SU-DHL-6 (cell line): ENCODE results near the gene B3GALT5.

Experiments
- EZH2phosphoT487 ChIP-seq: fragments of 200-600 bp; sonication (generic), shearing (Covaris generic); conservative IDR thresholded peaks from 2 replicates; pipeline ENCODE4 v1.6.1; 2018; ENCODE audit warnings: mild to moderate bottlenecking, antibody characterized with exemption, low read length, moderate library complexity, mixed read lengths
- TF ChIP-seq, protein P1 (sequence below): fragments of 200-600 bp; sonication (generic); IDR thresholded peaks from one replicate; pipeline ENCODE4 v1.5.1; 2017; ENCODE audit warnings: antibody characterized with exemption, mild to moderate bottlenecking, low read length, moderate library complexity; ENCODE audit not compliant: insufficient read depth, poor library complexity, severe bottlenecking

DNA sequence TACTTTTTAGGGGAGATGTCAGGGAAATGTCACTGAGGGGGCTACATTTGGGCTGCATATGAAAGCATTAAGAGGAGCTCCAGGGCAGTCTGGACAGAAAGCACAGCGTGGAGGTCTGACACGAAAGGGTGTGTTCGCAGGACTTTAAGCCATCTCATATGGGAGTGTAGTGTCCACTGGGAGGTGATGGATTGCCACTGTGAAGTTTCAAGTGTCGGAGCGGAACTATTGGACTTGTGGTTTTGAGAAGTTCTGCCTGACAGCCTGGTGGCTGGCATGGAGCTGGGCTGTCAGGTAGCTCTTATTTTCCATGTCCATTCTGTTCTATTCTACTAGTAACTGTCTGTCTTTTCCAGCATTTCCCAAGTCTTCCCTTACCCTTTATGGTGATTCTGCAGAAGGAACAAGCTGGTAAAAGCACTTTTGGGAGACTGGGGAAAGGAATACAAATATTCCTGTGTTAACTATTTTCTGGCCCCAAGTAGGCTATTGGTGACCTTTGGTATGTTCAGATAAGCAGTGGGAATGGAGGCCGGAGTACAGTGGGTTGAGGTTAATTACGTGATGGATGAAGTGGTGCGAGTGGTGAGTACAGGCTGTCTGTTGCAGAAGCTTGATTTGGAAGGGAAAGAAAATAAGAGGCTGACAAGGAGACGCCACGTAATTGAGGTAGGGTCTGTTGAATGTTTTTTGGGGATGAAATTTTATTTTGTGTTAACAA lies 19.3 kb downstream of the B3GALT5 start:
- TF ChIP-seq, protein P1, sequence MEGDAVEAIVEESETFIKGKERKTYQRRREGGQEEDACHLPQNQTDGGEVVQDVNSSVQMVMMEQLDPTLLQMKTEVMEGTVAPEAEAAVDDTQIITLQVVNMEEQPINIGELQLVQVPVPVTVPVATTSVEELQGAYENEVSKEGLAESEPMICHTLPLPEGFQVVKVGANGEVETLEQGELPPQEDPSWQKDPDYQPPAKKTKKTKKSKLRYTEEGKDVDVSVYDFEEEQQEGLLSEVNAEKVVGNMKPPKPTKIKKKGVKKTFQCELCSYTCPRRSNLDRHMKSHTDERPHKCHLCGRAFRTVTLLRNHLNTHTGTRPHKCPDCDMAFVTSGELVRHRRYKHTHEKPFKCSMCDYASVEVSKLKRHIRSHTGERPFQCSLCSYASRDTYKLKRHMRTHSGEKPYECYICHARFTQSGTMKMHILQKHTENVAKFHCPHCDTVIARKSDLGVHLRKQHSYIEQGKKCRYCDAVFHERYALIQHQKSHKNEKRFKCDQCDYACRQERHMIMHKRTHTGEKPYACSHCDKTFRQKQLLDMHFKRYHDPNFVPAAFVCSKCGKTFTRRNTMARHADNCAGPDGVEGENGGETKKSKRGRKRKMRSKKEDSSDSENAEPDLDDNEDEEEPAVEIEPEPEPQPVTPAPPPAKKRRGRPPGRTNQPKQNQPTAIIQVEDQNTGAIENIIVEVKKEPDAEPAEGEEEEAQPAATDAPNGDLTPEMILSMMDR = no peak
- no peak for TF ChIP-seq EZH2phosphoT487
